ENCODE data around the gene HEBP1.

Gene HEBP1

DNA sequence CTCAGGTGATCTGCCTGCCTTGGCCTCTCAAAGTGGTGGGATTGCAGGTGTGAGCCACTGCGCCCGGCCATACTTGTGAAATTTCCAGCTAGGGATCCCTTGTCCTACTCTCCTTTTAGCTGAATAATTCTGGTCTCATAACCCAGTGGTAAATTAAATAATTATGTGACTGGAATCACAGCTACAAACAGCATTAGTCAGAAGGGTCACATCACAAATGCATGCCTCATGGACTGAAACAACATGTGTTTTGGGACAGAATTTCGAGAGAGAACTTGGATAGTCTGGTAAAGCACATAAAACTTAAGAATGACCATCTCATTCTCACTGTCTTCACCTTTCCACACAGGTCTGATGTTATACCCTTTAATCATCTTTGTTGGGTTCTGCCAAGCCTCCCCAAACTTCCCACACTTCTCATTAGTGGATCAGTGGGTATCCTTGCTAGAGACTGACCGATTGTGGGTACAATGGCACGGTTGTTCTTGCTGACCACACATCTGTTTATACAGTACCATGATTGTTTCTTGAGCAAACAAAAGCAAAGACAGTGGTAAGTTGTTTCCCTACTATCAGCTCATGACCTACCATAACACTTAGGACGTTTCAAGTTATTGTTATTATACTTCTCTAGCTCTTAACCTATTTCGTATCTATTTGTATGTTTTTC, 53.2 kb downstream of the HEBP1 start:
- no peak for DNase-seq

- DNase-seq, result no peak
Measured at GRCh38 chr12:12945591-12945990, 54.5 kb downstream of the HEBP1 start.

GRCh38 chr12:12943586-12944260, 56.3 kb downstream of the HEBP1 start:
- no peak for DNase-seq

- no peak for DNase-seq
Measured at GRCh38 chr12:12941450-12942350, 58.4 kb downstream of the HEBP1 start.

GRCh38 chr12:12939888-12940287, 60.2 kb downstream of the HEBP1 start:
- DNase-seq, result no peak

DNA sequence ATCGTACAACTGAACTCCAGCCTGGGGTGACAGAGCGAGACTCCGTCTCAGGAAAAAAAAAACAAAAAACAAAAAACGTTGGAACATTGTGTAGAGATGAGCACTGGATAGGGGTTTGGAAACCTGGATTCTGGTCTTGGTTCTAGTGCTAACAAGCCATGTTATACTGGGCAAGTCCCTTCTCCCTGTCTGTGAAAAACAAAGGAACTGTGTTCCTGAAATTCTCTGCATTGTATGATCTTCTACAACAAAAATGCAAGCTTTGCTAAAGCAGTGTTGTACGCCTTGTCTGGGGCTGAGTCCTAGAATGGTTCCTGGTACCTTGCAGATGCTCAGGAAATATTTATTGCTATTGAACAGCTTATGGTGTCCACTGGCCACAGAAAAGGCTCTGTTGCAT, 61.5 kb downstream of the HEBP1 start:
- DNase-seq, result no peak

DNA sequence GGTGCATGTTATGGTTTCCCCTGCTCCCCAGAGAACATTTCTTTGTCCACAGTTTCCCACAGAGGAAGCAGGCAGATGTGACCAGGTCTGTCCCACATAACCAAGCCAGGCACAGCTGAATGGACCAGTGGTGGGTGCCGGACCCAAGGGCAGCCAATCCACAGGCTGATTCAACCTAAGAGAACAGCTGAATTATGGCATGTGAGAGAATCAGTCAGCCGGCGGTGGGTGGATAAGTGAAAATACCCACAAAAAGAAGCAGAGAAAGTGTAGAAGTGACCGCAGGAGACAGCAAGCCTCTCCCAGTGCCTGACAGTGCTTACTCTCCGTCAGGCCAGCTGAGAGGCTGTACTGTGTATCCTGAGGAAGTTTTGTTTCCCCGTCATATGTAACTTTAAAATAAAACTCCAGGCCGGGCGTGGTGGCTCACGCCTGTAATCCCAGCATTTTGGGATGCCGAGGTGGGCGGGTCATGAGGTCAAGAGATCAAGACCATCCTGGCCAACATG, 63.0 kb downstream of the HEBP1 start:
- DNase-seq, result no peak

GRCh38 chr12:12934556-12934955, 65.5 kb downstream of the HEBP1 start:
- DNase-seq, result no peak

DNA sequence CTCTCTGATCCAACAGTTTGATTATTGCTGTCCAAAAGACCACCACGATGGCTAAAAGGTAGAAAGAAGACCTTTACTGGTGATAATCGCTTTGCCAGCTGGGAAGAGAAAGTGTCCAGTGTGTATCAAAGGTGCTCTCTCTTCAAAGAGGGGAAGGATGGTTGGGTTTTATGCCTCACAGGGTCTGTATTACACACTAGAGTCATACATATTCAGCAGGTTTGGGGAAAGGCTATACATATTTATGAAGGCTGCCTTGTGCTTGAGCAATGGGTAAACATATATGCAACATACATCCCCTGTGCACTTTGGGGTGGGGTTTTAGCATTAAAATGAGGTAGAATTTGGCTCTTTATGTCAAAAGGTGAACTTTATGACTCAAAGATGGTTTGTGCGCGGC, 66.3 kb downstream of the HEBP1 start:
- no peak for DNase-seq

DNA sequence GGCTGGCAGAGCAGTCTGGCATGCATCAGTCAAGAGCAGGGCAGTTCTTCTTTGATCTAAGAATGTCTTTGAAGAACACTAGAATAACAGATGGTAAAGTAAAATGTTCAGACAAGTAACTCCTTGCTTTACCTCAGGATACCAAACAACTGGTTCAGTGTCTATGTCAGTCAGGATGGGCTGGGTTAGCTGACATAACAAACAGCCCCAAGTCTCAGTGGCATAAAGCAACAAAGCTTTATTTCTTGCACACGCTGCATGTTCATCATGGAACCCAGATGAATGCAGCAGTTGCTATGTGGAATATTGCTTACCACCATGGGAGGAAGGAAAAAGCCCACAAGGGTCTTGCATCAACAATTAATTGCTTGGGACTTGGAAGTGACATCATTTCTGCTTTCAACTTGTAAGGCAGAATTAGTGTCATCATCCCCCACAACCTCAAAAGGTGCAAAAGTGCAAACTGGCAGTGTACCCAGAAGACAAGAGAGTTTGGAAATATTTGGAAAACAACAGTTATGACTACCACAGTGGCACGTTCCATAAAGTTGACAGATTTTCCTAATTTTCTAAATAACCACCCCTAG, 69.3 kb downstream of the HEBP1 start:
- no peak for DNase-seq

GRCh38 chr12:12929696-12930095, 70.4 kb downstream of the HEBP1 start:
- DNase-seq, result no peak

DNA sequence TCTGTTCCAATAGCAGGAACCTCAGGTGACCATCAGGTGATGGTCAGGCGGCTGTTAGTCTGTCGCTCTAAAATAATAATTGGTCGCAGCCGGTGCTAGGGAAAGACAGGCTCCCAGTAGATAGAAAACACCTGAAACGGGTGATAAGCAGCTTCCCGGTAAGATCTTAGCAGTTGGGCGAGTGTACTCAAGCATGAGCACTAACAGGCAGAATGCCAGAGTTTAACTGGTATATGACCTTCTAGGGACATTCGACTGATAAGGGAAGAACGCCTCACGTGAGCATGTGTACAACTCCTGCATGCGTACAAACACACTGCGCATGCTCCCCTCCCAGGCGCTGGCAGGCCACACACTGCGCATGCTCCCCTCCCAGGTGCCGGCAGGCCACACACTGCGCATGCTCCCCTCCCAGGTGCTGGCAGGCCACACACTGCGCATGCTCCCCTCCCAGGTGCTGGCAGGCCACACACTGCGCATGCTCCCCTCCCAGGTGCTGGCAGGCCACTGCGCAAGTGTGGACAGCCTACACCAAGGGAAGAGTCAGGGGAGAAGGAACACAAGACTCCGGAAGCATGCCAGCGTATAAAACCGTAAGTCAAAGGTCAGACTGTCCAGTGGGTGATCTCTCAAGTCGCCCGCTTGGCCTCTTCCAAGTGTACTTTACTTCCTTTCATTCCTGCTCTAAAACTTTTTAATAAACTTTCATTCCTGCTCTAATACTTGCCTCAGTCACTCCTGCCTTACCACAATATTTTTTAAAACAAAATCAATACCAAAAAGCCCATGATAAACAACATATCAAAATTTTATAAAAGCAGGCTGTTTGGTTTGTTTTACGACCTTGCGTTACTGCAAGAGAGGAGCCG, 72.6 kb downstream of the HEBP1 start:
- DNase-seq, result peak; percentile 58

GRCh38 chr12:12926571-12927071, 73.4 kb downstream of the HEBP1 start:
- DNase-seq, result no peak

DNA sequence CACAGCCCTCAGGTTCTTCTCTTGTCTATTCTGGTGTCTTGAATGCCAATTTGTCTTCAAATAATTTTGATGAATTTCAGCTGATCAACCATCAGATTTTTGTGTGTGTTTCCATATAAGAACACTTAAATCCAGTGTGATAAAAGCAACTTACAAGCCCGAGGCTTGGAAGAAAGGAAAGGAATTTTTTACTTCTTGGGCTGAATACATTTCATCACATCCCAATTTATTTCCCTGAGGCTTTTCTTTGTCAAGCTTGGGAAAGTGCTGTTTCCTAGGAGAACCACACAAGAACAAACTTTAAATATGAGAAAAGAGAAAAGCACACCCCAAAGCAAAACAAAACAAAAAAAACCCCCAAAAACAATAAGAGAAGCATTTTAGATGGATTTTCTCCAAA, 74.7 kb downstream of the HEBP1 start:
- no peak for DNase-seq

All from activated naive CD4-positive, alpha-beta T cell treated with anti-CD3 and anti-CD28 coated beads, Interleukin-2, amount 50 U/mL, for 16 hours (primary cell).